HepG2 (cell line): ENCODE results near the gene PNP. TPM values are rescaled to one million over a fixed set of nuclear protein-coding genes. Genes with fewer than 3 reads are reported as not detected.
A peak's percentile ranks its signal among the peaks of the same experiment; 100 is the strongest.

Experiments
- HDAC6 ChIP-seq: fragments of 200-600 bp; sonication (generic); IDR thresholded peaks from 2 replicates; pipeline ENCODE4 v1.7.0; 2017; ENCODE audit warnings: mild to moderate bottlenecking, antibody characterized with exemption, low read length, low read depth
- JUND ChIP-seq: sonication (generic); formaldehyde crosslinking; IDR thresholded peaks from 2 replicates; pipeline ENCODE4 v1.8.0; 2022; ENCODE audit warnings: mild to moderate bottlenecking, missing genetic modification reagents
- MTA3 ChIP-seq: sonication (generic); formaldehyde crosslinking; IDR thresholded peaks from 2 replicates; pipeline ENCODE4 v1.4.0; 2020; ENCODE audit warnings: missing genetic modification reagents
- MTF2 ChIP-seq: sonication (generic); formaldehyde crosslinking; IDR thresholded peaks from 2 replicates; pipeline ENCODE4 v1.5.0; 2020; ENCODE audit warnings: missing genetic modification reagents, borderline replicate concordance
- RBM22 ChIP-seq: fragments of 200-400 bp; formaldehyde crosslinking; optimal IDR thresholded peaks from 2 replicates; pipeline ENCODE3; 2017; ENCODE audit warnings: mild to moderate bottlenecking, low read length, moderate library complexity
- RFXANK ChIP-seq: IDR thresholded peaks from 2 replicates; pipeline ENCODE4 v1.6.1; 2016
- ZNF20 ChIP-seq: sonication (generic); formaldehyde crosslinking; IDR thresholded peaks from 2 replicates; pipeline ENCODE4 v1.4.0; 2020; ENCODE audit warnings: mild to moderate bottlenecking, moderate library complexity, missing genetic modification reagents
- ZNF232 ChIP-seq: sonication (generic); formaldehyde crosslinking; IDR thresholded peaks from 2 replicates; pipeline ENCODE4 v1.4.0; 2020; ENCODE audit warnings: missing genetic modification reagents, borderline replicate concordance
- ZNF264 ChIP-seq: sonication (generic); formaldehyde crosslinking; IDR thresholded peaks from 2 replicates; pipeline ENCODE4 v1.4.0; 2020; ENCODE audit warnings: missing genetic modification reagents
- ZNF569 ChIP-seq: sonication (generic); formaldehyde crosslinking; IDR thresholded peaks from 2 replicates; pipeline ENCODE4 v1.5.0; 2020; ENCODE audit warnings: mild to moderate bottlenecking, missing genetic modification reagents, moderate library complexity, borderline replicate concordance
- ZNF775 ChIP-seq: sonication (generic); formaldehyde crosslinking; IDR thresholded peaks from 2 replicates; pipeline ENCODE4 v1.4.0; 2020; ENCODE audit warnings: missing genetic modification reagents, mild to moderate bottlenecking, moderate library complexity, borderline replicate concordance
- ZNF891 ChIP-seq: sonication (generic); formaldehyde crosslinking; IDR thresholded peaks from 2 replicates; pipeline ENCODE4 v1.5.0; 2020; ENCODE audit warnings: mild to moderate bottlenecking, missing genetic modification reagents
- polyA plus RNA-seq, 8 experiments: library from polyadenylated mRNA; depleted of rRNA in 3 of 8; stranded (reverse) in 7 of 8; unstranded in 1 of 8; fragments of >200 nt; fragmentation: Illumina TruSeq in 4 of 8; extraction: Trizol in 4 of 8; gene quantifications; 2 replicates each; pipeline versions ENCODE4 v1.2.1 to v1.2.3, GENCODE V29; 2011 to 2016; ENCODE audit warnings: low read depth in 4 of 8, missing spikeins in 1 of 8, mixed read lengths in 1 of 8; ENCODE audit not compliant: insufficient read depth in 1 of 8
- total RNA-seq, 5 experiments: library from RNA; depleted of rRNA; stranded (reverse); fragments of >200 nt; fragmentation: Illumina TruSeq; extraction: Trizol; gene quantifications; 2 replicates each; pipeline ENCODE4 v1.2.3, GENCODE V29; 2016; ENCODE audit warnings: low read depth in 1 of 5
- TF ChIP-seq, protein P1 (sequence below), 2 experiments: sonication (generic) in 1 of 2; formaldehyde crosslinking in 1 of 2; IDR thresholded peaks; 2 replicates each; pipeline versions ENCODE4 v1.6.1 to v1.9.0; 2014 to 2022; ENCODE audit warnings: antibody characterized with exemption in 1 of 2, borderline replicate concordance in 1 of 2, inconsistent platforms in 1 of 2, low read depth in 1 of 2, missing genetic modification reagents in 1 of 2
- TF ChIP-seq, protein P2 (sequence below): sonication (generic); formaldehyde crosslinking; conservative IDR thresholded peaks from 2 replicates; pipeline ENCODE4 v1.8.0; 2022; ENCODE audit warnings: missing genetic modification reagents
- TF ChIP-seq, protein P3 (sequence below): sonication (generic); formaldehyde crosslinking; IDR thresholded peaks from 2 replicates; pipeline ENCODE4 v1.4.0; 2020; ENCODE audit warnings: low read depth, mild to moderate bottlenecking, missing genetic modification reagents
- TF ChIP-seq, protein P4 (sequence below): sonication (generic); formaldehyde crosslinking; IDR thresholded peaks from 2 replicates; pipeline ENCODE4 v1.4.0; 2020; ENCODE audit warnings: missing genetic modification reagents
- TF ChIP-seq, protein P5 (sequence below): sonication (generic); formaldehyde crosslinking; IDR thresholded peaks from 2 replicates; pipeline ENCODE4 v1.9.0; 2022; ENCODE audit warnings: missing genetic modification reagents, mild to moderate bottlenecking, borderline replicate concordance

The PNP gene
- total and polyA plus RNA-seq, 2 of the 13 experiments (the other 11 are each of a cell fraction or from before 2014, with no cell fraction given), result 45.4 to 74.8 TPM

DNA sequence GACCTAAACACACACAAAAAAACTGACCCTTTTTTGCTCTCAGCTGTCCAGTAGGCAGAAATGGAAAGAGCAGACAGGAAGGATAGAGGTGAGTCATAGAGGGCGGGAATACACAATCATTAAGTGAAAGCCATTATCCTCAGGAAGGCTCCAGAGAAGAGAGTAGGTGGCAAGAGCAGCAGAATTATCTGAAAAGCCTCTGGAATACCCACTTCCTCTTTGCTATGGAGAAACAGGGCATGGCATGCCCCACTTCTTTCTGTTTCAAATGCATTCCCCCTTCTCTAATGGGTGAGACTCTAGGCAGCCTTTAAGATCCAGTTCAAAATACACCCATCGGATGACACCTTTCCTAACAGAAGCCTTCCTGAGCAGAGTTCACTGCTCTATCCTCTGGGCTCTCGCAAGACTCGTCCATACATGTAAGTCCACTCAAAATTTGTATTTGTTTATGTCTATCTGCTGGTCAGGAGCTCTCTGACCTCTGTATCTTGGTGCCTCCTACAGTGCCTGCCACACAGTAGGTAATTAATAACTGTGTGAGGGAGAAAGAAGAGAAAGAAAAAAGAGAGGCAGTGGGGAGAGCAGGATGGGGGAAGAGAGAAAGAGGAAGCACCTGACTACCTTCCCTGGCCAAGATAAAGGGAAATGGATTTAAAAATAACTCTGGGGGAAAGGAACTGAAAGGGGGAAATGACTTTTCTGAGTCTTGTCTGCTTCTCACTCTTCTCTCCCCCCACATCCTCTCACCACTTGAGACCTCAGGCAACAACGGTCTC is 41.8 kb upstream of the PNP start (continued):
- TF ChIP-seq, protein P1, sequence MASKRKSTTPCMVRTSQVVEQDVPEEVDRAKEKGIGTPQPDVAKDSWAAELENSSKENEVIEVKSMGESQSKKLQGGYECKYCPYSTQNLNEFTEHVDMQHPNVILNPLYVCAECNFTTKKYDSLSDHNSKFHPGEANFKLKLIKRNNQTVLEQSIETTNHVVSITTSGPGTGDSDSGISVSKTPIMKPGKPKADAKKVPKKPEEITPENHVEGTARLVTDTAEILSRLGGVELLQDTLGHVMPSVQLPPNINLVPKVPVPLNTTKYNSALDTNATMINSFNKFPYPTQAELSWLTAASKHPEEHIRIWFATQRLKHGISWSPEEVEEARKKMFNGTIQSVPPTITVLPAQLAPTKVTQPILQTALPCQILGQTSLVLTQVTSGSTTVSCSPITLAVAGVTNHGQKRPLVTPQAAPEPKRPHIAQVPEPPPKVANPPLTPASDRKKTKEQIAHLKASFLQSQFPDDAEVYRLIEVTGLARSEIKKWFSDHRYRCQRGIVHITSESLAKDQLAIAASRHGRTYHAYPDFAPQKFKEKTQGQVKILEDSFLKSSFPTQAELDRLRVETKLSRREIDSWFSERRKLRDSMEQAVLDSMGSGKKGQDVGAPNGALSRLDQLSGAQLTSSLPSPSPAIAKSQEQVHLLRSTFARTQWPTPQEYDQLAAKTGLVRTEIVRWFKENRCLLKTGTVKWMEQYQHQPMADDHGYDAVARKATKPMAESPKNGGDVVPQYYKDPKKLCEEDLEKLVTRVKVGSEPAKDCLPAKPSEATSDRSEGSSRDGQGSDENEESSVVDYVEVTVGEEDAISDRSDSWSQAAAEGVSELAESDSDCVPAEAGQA (IDR thresholded peaks at IDR 0.05; ENCODE audit: low read depth), result no peak
- TF ChIP-seq, protein P1 (CRISPR knock-in tag; IDR thresholded peaks at IDR 0.05; ENCODE audit: borderline replicate concordance), result no peak
- TF ChIP-seq ZNF232 (CRISPR knock-in tag), result no peak
- TF ChIP-seq, protein P2, sequence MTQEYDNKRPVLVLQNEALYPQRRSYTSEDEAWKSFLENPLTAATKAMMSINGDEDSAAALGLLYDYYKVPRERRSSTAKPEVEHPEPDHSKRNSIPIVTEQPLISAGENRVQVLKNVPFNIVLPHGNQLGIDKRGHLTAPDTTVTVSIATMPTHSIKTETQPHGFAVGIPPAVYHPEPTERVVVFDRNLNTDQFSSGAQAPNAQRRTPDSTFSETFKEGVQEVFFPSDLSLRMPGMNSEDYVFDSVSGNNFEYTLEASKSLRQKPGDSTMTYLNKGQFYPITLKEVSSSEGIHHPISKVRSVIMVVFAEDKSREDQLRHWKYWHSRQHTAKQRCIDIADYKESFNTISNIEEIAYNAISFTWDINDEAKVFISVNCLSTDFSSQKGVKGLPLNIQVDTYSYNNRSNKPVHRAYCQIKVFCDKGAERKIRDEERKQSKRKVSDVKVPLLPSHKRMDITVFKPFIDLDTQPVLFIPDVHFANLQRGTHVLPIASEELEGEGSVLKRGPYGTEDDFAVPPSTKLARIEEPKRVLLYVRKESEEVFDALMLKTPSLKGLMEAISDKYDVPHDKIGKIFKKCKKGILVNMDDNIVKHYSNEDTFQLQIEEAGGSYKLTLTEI, result no peak
- TF ChIP-seq MTF2 (CRISPR knock-in tag), result no peak
- no peak for TF ChIP-seq ZNF20 (CRISPR knock-in tag)
- TF ChIP-seq ZNF569 (CRISPR knock-in tag), result no peak
- no peak for TF ChIP-seq RBM22
- TF ChIP-seq HDAC6, result no peak
- no peak for TF ChIP-seq ZNF775
- TF ChIP-seq RFXANK (CRISPR knock-in tag), result no peak
- TF ChIP-seq, protein P3, sequence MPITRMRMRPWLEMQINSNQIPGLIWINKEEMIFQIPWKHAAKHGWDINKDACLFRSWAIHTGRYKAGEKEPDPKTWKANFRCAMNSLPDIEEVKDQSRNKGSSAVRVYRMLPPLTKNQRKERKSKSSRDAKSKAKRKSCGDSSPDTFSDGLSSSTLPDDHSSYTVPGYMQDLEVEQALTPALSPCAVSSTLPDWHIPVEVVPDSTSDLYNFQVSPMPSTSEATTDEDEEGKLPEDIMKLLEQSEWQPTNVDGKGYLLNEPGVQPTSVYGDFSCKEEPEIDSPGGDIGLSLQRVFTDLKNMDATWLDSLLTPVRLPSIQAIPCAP (CRISPR knock-in tag), result no peak
- TF ChIP-seq MTA3 (CRISPR knock-in tag), result no peak
- TF ChIP-seq, protein P4, sequence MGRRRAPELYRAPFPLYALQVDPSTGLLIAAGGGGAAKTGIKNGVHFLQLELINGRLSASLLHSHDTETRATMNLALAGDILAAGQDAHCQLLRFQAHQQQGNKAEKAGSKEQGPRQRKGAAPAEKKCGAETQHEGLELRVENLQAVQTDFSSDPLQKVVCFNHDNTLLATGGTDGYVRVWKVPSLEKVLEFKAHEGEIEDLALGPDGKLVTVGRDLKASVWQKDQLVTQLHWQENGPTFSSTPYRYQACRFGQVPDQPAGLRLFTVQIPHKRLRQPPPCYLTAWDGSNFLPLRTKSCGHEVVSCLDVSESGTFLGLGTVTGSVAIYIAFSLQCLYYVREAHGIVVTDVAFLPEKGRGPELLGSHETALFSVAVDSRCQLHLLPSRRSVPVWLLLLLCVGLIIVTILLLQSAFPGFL (CRISPR knock-in tag), result no peak
- peak; percentile 39; the same call in 1 of the 2 replicates for TF ChIP-seq JUND (CRISPR knock-in tag)
- TF ChIP-seq, protein P5, sequence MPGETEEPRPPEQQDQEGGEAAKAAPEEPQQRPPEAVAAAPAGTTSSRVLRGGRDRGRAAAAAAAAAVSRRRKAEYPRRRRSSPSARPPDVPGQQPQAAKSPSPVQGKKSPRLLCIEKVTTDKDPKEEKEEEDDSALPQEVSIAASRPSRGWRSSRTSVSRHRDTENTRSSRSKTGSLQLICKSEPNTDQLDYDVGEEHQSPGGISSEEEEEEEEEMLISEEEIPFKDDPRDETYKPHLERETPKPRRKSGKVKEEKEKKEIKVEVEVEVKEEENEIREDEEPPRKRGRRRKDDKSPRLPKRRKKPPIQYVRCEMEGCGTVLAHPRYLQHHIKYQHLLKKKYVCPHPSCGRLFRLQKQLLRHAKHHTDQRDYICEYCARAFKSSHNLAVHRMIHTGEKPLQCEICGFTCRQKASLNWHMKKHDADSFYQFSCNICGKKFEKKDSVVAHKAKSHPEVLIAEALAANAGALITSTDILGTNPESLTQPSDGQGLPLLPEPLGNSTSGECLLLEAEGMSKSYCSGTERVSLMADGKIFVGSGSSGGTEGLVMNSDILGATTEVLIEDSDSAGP (CRISPR knock-in tag), result no peak
- TF ChIP-seq ZNF891 (CRISPR knock-in tag), result no peak
- TF ChIP-seq ZNF264, result no peak
